ENCODE results near the gene DDX60.

DDX60 gene

GRCh38 chr4:168183717-168184571 is 134.6 kb downstream of the DDX60 start:
- no peak overlapping the region for H3K4me3 ChIP-seq (ENCODE audit: low read depth, low read length)
- peak; percentile 11; the same call in 1 of the 2 replicates for TF ChIP-seq CTCF (IDR thresholded peaks at IDR 0.05; ENCODE audit: low read depth, low read length)

GRCh38 chr4:168177546-168178149 is 140.9 kb downstream of the DDX60 start:
- no peak overlapping the region for H3K4me3 ChIP-seq (ENCODE audit: low read depth, low read length)
- TF ChIP-seq CTCF (IDR thresholded peaks at IDR 0.05; ENCODE audit: low read depth, low read length) = no peak

- TF ChIP-seq CTCF (IDR thresholded peaks at IDR 0.05; ENCODE audit: low read depth, low read length) = no peak
- H3K4me3 ChIP-seq (ENCODE audit: low read depth, low read length) = no peak overlapping the region
Measured at GRCh38 chr4:168174308-168174707, 144.2 kb downstream of the DDX60 start.

- H3K4me3 ChIP-seq (ENCODE audit: low read depth, low read length) = no peak overlapping the region
- no peak for TF ChIP-seq CTCF (IDR thresholded peaks at IDR 0.05; ENCODE audit: low read depth, low read length)
Measured at GRCh38 chr4:168167714-168168284, 150.8 kb downstream of the DDX60 start.
